ENCODE data around the gene ADPRHL1.
A peak's percentile ranks its signal among the peaks of the same experiment; 100 is the strongest.

ADPRHL1 gene

DNA sequence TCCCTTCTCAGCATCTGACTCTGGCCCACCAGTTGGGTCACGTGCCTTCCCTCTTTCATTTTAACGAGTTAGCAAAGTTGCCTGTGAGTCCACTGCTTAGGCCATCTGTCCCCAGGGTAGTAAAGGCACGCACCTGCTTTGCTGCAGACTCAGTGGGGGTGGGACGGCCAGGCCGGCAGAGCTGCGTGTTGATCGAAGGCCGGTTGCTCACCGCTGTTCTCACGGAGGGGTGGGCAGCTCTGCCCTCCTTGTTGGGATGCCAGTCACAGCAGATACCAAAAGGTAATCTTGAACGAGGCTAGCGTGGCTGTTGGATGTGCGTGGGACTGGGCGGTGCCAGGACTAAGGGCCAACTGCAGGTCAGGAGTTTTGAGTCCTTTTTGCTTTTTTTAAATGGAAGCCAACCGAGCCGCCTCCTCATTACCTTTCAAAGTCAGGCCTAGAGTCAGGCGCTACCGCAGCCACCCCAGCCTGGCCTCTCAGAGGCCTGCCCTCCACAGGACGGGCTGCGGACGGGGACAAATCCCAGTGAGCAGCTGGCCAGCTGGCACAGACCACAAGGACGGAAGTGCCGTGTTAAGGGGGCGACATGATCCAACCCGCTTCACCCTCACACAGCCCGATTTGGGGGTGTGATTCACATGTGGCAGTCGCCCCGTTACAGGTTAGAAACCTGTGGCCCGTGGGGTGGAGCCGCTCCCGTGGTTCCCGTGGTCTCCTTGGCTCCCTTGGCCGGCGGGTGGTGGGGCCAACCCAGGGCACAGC, 20.6 kb downstream of the ADPRHL1 start:
- TF ChIP-seq, protein P1, sequence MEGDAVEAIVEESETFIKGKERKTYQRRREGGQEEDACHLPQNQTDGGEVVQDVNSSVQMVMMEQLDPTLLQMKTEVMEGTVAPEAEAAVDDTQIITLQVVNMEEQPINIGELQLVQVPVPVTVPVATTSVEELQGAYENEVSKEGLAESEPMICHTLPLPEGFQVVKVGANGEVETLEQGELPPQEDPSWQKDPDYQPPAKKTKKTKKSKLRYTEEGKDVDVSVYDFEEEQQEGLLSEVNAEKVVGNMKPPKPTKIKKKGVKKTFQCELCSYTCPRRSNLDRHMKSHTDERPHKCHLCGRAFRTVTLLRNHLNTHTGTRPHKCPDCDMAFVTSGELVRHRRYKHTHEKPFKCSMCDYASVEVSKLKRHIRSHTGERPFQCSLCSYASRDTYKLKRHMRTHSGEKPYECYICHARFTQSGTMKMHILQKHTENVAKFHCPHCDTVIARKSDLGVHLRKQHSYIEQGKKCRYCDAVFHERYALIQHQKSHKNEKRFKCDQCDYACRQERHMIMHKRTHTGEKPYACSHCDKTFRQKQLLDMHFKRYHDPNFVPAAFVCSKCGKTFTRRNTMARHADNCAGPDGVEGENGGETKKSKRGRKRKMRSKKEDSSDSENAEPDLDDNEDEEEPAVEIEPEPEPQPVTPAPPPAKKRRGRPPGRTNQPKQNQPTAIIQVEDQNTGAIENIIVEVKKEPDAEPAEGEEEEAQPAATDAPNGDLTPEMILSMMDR (IDR thresholded peaks at IDR 0.05), result no peak
- no peak for TF ChIP-seq ZFX (IDR thresholded peaks at IDR 0.05; ENCODE audit: borderline replicate concordance)
- no peak overlapping the region for H3K27ac ChIP-seq

DNA sequence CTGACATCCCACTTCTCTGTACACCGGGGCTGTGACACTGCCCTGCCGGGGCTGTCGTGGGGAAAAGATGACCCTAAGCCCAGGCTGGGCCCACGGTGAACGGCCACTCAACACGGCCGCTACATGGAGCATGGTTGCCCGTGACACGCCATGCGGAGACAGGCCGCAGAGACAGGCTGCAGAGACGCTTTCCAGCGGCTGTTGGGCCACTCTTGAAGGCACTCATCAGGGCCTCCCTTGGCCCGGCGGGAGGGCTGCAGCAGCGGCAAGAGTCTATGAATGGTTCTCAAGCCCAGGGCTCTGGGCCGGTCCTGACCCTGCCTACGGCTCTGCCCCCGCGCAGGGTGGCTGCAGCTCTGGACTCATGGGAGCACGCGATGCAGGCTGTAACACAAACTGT, 22.1 kb downstream of the ADPRHL1 start:
- TF ChIP-seq, protein P1 (IDR thresholded peaks at IDR 0.05), result no peak
- no peak for TF ChIP-seq ZFX (IDR thresholded peaks at IDR 0.05; ENCODE audit: borderline replicate concordance)
- H3K27ac ChIP-seq, result no peak overlapping the region

DNA sequence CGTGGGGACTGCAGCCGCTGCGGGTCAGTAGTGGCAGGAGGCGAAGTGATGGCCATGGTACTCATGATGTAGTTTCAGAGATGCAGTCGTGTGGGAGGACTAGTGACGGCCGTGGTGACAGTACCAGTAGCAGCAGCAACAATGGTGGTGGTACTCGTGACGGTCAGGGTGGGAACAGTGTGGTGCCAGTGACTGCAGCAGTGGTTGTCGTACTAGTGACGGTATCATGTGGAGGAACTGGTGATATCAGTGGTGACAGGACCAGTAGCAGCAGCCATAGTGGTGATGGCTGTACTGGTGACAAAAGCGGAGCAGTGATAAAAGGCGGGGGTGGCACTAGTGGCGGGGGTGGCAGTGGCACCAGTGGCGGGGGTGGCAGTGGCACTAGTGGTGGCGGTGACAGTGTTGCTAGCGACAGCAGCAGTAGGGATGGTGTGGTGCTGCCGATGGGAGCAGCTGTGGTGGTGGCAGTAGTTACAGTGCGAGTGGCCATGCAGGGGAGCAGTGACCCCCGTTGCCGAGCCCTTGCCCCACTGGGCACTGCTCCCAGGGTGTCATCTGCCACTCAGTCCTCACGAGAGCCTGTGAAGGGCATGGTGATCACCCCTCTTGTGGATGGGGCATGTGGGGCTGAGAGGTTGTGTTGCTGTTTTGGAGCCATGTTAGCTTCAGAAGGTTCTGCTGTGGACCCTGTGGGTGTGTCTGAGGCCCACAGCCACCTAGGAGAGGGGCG, 22.7 kb downstream of the ADPRHL1 start:
- TF ChIP-seq, protein P1 (IDR thresholded peaks at IDR 0.05), result no peak
- TF ChIP-seq ZFX (IDR thresholded peaks at IDR 0.05; ENCODE audit: borderline replicate concordance), result no peak

DNA sequence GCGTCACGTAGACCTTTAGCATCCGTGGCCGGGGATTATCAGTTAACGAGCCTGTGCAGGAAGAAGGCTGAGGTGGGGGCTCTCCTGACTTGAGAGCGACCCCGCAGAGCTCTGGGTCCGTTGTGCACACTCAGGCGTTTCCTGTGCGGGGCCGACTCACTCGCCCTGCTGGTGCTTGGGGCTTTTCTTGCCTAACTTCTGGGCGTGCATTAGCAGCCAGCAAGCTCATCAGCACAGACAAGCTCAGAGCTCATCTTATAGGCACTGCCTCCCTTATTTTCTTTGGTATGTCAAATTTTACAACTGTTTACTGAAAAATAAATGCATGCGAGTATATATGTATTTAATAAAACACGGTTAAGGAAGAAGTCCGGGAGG, 23.7 kb downstream of the ADPRHL1 start:
- no peak overlapping the region for H3K27ac ChIP-seq
- no peak for TF ChIP-seq ZFX (IDR thresholded peaks at IDR 0.05; ENCODE audit: borderline replicate concordance)
- TF ChIP-seq, protein P1 (IDR thresholded peaks at IDR 0.05), result no peak

More for the DNA sequence above, 22.7 kb downstream of the ADPRHL1 start:
- H3K27ac ChIP-seq, result no peak overlapping the region

DNA sequence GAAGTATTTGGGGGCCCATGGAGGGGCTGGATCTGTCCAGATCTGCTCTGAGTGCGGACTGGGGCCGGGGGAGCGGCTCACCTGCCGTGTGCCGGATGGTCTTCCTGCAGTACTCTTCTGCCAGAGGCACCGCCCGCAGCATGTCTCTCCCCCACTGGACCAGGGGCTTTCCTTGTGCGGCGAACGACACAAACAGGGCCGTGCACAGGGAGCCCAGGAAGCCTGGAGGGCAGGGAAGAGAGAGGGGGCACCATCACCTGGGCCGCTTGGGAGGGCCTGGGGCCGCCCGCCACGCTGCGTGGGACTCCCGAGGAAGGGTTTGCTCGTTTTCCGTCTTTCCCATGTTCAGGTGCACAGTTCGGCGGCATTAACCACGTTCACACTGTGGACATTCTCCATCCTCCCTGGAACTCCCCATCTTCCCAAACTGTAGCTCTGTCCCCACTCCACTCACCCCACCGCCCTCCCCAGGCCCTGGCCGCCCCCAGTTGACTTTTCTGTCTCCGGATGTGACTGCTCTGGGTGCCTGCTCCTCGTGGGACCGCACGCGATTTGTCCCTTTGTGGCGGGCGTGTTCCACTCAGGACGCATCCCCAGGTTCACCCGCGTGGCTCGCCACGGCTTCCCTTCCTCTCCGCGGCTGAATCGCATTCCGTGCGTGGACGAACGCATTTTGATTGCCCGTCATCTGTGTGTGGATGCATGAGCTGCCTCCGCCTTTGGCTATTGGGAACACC, 24.2 kb downstream of the ADPRHL1 start:
- H3K27ac ChIP-seq, result no peak overlapping the region; the same call in 1 of the 2 replicates
- TF ChIP-seq ZFX (IDR thresholded peaks at IDR 0.05; ENCODE audit: borderline replicate concordance), result no peak
- TF ChIP-seq, protein P1 (IDR thresholded peaks at IDR 0.05), result no peak

DNA sequence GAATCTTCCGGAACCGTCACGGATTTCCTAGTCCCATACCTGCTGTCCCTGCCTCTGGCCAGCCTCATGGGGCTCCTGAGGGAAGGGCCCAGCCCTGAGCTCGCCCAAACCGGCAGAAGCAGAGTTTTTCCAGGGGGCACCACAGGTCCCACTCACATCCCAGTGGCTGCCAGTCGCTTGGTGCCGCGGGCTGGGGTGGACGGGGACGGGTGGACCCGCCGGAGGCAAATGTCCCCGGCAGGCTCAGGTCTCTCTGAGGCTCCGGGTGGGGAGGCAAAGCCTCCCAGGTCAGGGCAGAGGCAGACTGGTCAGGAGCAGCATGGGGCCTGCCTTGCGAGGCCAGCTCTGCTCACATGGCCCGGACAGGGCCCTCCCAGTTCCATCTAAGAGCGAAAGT, 24.8 kb downstream of the ADPRHL1 start:
- H3K27ac ChIP-seq, result peak overlapping the region; percentile 50

More for the DNA sequence above, 24.8 kb downstream of the ADPRHL1 start:
- TF ChIP-seq, protein P1 (IDR thresholded peaks at IDR 0.05), result no peak
- no peak for TF ChIP-seq ZFX (IDR thresholded peaks at IDR 0.05; ENCODE audit: borderline replicate concordance)

All from 22Rv1 (cell line).